Coronary artery (tissue), 2 donors: ENCODE results near the gene MAP3K14.

Experiments used
- DNase-seq: peaks from one replicate; pipeline ENCODE4 v3.0.0-alpha.2; 2017; ENCODE audit warnings: low spot score
- H3K27ac ChIP-seq, 2 donors: fragments of 200-600 bp; sonication (generic); one replicate each; pipeline ENCODE4 v1.5.1; 2016 to 2019
- H3K4me3 ChIP-seq: fragments of 200-600 bp; sonication (generic); 2 replicates; pipeline ENCODE4 v1.5.1; 2016; ENCODE audit warnings: mild to moderate bottlenecking, moderate library complexity
- TF ChIP-seq, protein P1 (sequence below): fragments of 200-600 bp; sonication (generic); IDR thresholded peaks from one replicate; pipeline ENCODE4 v1.5.1; 2019; ENCODE audit warnings: antibody characterized with exemption

The MAP3K14 gene

DNA sequence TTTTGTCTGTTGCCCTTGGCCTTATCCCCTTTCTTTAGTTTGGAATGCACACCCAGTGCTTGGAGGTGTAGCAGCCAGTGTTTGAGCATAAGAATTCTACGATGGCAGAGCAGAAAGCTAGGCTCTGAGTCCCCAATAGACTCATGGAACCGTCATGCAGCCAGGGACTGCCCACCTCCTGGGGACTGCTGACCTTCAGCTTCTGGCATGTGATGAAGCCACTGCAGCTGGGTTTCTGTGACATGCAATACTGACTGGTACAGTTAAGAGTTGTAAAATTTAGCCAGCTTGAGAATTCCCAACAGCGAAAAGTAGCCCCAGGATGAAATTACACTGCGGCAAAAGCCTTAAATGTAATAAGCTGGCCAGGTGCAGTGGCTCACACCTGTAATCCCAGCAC, 9.0 kb upstream of the MAP3K14 start:
- TF ChIP-seq, protein P1, sequence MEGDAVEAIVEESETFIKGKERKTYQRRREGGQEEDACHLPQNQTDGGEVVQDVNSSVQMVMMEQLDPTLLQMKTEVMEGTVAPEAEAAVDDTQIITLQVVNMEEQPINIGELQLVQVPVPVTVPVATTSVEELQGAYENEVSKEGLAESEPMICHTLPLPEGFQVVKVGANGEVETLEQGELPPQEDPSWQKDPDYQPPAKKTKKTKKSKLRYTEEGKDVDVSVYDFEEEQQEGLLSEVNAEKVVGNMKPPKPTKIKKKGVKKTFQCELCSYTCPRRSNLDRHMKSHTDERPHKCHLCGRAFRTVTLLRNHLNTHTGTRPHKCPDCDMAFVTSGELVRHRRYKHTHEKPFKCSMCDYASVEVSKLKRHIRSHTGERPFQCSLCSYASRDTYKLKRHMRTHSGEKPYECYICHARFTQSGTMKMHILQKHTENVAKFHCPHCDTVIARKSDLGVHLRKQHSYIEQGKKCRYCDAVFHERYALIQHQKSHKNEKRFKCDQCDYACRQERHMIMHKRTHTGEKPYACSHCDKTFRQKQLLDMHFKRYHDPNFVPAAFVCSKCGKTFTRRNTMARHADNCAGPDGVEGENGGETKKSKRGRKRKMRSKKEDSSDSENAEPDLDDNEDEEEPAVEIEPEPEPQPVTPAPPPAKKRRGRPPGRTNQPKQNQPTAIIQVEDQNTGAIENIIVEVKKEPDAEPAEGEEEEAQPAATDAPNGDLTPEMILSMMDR: no peak
- peak; percentile 22 for DNase-seq
- Histone ChIP-seq H3K27ac (no peak overlapping the region), H3K4me3 (no peak overlapping the region)

DNA sequence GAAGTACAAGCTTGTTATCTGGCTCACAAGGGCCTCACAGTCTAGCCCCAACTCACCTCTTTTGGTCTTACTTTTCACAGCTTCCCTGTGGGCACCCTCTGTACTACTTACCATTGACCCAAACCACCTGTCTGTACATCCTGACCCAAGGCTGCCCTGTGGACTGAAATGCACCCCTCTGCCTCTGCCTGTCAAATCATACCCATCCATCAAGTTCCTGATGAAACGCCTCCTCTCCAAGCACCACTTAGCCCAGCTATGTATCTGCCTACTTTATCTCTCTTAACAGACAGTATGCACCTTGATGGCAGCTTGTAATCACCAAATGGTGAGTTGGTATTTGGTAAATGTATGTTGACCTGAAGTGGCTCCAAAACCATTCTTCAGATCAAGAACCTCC, 7.5 kb upstream of the MAP3K14 start:
- no peak for DNase-seq
- TF ChIP-seq, protein P1: no peak
- no peak overlapping the region for H3K4me3 ChIP-seq
- H3K27ac ChIP-seq: no peak overlapping the region

DNA sequence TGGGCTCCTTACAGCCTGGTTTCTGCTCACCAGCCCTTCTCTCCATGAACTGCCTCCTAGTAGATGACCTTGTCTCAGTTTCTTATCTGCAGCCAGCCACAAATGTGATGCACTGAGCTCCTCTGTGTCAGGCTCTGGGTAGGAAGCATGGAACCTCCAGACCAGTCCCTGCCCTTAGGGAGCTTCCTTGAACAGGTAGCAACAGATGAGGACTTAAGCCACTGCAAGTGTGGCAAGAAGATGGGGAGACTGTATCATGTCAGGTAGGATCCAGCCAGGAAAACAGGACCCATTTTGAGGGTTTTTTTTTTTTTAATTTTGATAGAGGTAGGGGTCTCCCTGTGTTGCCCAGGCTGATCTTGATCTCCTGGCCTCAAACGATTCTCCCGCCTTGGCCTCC, 5.3 kb upstream of the MAP3K14 start:
- TF ChIP-seq, protein P1: no peak
- H3K27ac ChIP-seq: no peak overlapping the region

DNA sequence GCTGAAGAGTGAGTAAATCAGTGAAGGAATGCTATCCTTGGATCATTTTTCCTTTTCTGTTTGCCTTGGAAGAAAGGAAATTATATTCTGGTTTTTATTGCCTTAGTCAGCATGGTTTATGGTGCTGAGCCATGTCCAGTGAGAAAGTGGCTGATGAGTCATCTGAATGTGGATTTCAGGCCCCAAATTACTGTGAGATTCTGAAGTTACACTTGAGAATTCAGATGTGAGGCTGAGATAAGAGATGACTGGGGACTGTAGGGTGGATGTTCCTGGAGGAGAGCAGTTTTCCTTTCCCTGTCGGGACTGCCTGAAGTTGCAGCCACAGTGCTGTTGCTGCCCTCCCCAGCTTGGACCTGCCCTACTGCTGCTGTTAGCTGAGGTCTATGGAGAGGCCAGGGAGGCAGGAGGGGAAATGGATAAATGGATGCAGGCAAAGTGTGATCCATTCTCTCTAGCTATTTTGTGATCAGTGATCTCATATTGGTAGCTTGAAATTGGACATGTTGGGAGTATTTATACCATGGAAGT, 4.2 kb upstream of the MAP3K14 start:
- TF ChIP-seq, protein P1: no peak
- H3K27ac ChIP-seq: peak overlapping the region in 1 of 2 donors; percentile 77
- no peak for DNase-seq
- no peak overlapping the region for H3K4me3 ChIP-seq

More for the DNA sequence above, 5.3 kb upstream of the MAP3K14 start:
- H3K4me3 ChIP-seq: no peak overlapping the region
- no peak for DNase-seq

DNA sequence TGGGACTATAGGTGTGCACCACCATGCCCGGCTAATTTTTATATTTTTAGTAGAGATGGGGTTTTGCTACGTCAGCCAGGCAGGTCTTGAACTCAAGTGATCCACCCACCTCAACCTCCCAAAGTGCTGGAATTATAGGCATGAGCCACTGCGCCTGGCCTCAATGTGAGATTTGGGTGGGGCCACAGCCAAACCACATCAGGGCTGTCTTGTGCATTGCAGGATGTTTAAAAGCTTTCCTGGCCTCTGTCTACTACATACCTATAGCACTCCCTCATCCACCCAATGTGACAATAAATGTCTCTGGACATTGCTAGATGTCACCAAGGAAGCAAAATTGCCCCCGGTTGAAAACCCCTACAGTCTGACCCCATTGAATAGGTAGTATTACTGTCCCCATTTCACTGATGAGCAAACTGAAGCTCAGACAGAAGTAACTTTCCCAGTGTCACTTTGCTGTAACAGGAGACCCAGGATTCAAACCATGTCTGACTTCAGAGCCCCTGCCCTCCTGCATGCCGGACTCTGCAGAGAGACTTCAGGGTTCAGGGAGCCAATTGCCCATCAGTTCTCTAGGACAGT, 3.6 kb upstream of the MAP3K14 start:
- Histone ChIP-seq H3K27ac (peak overlapping the region in 1 of 2 donors; percentile 77), H3K4me3 (no peak overlapping the region)
- no peak for DNase-seq
- TF ChIP-seq, protein P1: no peak

DNA sequence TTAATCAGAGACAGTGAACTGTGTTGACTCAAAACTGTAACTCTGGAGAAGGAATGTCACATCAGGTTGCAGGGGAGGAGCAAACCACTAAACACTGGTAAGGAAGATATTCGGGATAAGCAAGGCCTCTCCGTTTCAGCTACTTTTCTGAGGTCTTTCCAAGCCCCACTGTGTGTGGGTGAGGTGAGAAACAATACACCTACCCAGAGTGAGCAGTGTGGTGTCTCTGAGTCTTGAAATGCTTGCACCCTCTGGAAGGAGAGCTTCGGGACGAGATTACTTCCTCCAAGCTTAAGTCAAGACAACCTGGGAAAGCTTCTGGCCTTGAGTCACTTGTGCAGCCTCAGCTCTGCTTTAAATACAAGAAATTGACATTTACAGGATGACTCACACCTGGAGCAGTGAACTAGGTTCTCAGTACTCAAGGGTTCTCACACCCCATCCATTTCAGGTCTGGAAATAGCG, 2.5 kb upstream of the MAP3K14 start:
- H3K4me3 ChIP-seq: no peak overlapping the region
- H3K27ac ChIP-seq: no peak overlapping the region
- TF ChIP-seq, protein P1: no peak
- no peak for DNase-seq

DNA sequence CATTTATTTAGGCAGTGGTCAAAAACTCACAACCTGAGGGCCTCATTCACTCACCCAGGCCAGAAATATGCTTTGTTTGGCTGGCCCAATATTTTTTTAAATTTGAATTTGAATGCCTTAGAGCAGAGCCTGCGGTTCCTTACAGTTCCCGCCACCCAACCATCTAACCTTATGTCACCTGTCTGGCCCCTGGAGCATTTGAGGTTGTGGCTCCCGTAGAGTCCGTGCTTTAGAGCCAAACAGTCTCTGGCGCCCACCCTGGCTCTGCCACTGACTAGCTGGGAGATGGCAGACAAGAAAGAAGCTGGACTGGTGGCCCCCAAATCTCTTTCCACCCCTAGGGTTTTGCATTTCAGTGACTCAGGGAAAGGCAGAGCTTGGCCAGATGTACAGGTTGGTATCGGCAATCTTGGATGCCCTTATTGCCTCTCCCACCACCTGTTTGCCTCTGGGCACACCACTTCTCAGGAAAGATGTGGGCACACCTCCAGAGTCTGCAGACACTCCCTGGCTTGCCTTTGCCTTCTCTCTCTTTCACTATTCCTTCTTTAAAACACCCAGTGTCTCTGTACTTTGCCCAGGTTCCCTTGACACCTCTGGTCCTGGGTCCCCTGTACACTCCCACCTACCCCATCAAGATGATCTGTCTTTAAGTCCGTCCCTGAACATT, 1.9 kb upstream of the MAP3K14 start:
- TF ChIP-seq, protein P1: no peak
- no peak overlapping the region for H3K27ac ChIP-seq
- H3K4me3 ChIP-seq: no peak overlapping the region
- DNase-seq: no peak
